ENCODE measurements around the gene EPHA2. TPM values are rescaled to one million over a fixed set of nuclear protein-coding genes. Genes with fewer than 3 reads are reported as not detected.

The EPHA2 gene
- polyA plus RNA-seq, 1 of the 3 experiments (the other 2 are of a cell fraction) = 126 TPM

GRCh38 chr1:16183179-16183578, 27.3 kb upstream of the EPHA2 start:
- Histone ChIP-seq H3K9ac (no peak overlapping the region), H2AFZ (ENCODE audit: low read depth) (no peak overlapping the region), H3K79me2 (ENCODE audit: insufficient read depth) (no peaks in the 10 kb centered on the region), H3K9me3 (no peaks in the 10 kb centered on the region), H3F3A (replicated peaks; ENCODE audit: insufficient read depth) (peaks cover 5% of the 10 kb centered on the region), H3K9me2 (no peaks in the 10 kb centered on the region), H4K20me1 (ENCODE audit: insufficient read depth) (no peaks in the 10 kb centered on the region), H3K36me3 (replicated peaks in 1 of 2; ENCODE audit: control insufficient read depth in 1 of 2, insufficient read depth in 2 of 2, low read length in 1 of 2) (no peaks in the 10 kb centered on the region), H3K4me2 (no peak overlapping the region), H3K27ac (ENCODE audit: low read depth in 2 of 2, low read length in 1 of 2) (no peak overlapping the region), H3K27me3 (ENCODE audit: insufficient read depth) (no peaks in the 10 kb centered on the region), H3K4me3 (ENCODE audit: low read depth in 2 of 2, low read length in 1 of 2) (no peak overlapping the region), H3K4me1 (ENCODE audit: control insufficient read depth in 1 of 2, insufficient read depth in 2 of 2, low read depth in 1 of 2, low read length in 1 of 2) (peaks cover 3 to 15% of the 10 kb centered on the region in 2 experiments; a peak in 3 of 4 replicates)
- TF ChIP-seq CHD2 (IDR thresholded peaks at IDR 0.05; ENCODE audit: low read length, partially characterized antibody) (no peak), EZH2phosphoT487 (IDR thresholded peaks at IDR 0.05; ENCODE audit: borderline replicate concordance, low read depth) (no peak), RAD21 (IDR thresholded peaks at IDR 0.05; ENCODE audit: low read length) (no peak), MEF2A (IDR thresholded peaks at IDR 0.05; ENCODE audit: borderline replicate concordance, low read depth) (no peak), RXRA (IDR thresholded peaks at IDR 0.05; ENCODE audit: borderline replicate concordance, low read depth) (no peak), CTCF (IDR thresholded peaks at IDR 0.05) (no peak), MXI1 (IDR thresholded peaks at IDR 0.05; ENCODE audit: low read depth, low read length) (no peak), NRF1 (IDR thresholded peaks at IDR 0.05; ENCODE audit: low read depth, low read length) (no peak), TAF1 (IDR thresholded peaks at IDR 0.05; ENCODE audit: borderline replicate concordance, low read depth, low read length) (no peak), FOXJ3 (CRISPR knock-in tag; IDR thresholded peaks at IDR 0.05) (no peak), USF1 (IDR thresholded peaks at IDR 0.05; ENCODE audit: borderline replicate concordance, low read depth) (no peak)
- WGBS (ENCODE audit: low lambda C conversion rate) = 86% methylated on average over 13 of the region's 13 CpGs
- no peak for DNase-seq
- ChIA-PET POLR2A (no interaction called here), CTCF (interaction anchor here (15.3 kb wide), 1 partner anchor 105 kb away, joined by 513 read pairs; the partner anchor contains the start of gene FAM131C)

- Histone ChIP-seq H4K20me1 (ENCODE audit: insufficient read depth) (no peaks in the 10 kb centered on the region), H3K27me3 (ENCODE audit: insufficient read depth) (no peaks in the 10 kb centered on the region), H3K4me2 (peak overlapping the region; percentile 58; the same call in 1 of the 2 replicates), H2AFZ (ENCODE audit: low read depth) (no peak overlapping the region; the same call in 1 of the 2 replicates), H3K4me1 (ENCODE audit: control insufficient read depth in 1 of 2, insufficient read depth in 2 of 2, low read depth in 1 of 2, low read length in 1 of 2) (peaks cover 0 to 15% of the 10 kb centered on the region in 2 experiments; a peak in 3 of 4 replicates), H3K36me3 (replicated peaks in 1 of 2; ENCODE audit: control insufficient read depth in 1 of 2, insufficient read depth in 2 of 2, low read length in 1 of 2) (no peaks in the 10 kb centered on the region), H3K9me3 (no peaks in the 10 kb centered on the region), H3K9me2 (no peaks in the 10 kb centered on the region), H3K27ac (ENCODE audit: low read depth in 2 of 2, low read length in 1 of 2) (peak overlapping the region; percentile 72 to 84), H3K79me2 (ENCODE audit: insufficient read depth) (no peaks in the 10 kb centered on the region), H3F3A (replicated peaks; ENCODE audit: insufficient read depth) (peaks cover 8% of the 10 kb centered on the region), H3K4me3 (ENCODE audit: low read depth in 2 of 2, low read length in 1 of 2) (no peak overlapping the region), H3K9ac (peak overlapping the region; percentile 72)
- no peak for DNase-seq
- ChIA-PET POLR2A (no interaction called here), CTCF (interaction anchor here (15.3 kb wide), 1 partner anchor 104 kb away, joined by 513 read pairs; the partner anchor contains the start of gene FAM131C)
- 39% methylated on average over 16 of the region's 18 CpGs for WGBS (ENCODE audit: low lambda C conversion rate)
- TF ChIP-seq GATA2 (CRISPR knock-in tag; IDR thresholded peaks at IDR 0.05) (no peak), RCOR1 (IDR thresholded peaks at IDR 0.05; ENCODE audit: low read length) (no peak), EP300 (IDR thresholded peaks at IDR 0.05; ENCODE audit: borderline replicate concordance in 1 of 2, low read depth in 1 of 2, low read length in 1 of 2) (peak in 1 of 2 experiments; percentile 82; a peak in 2 of 4 replicates), EZH2phosphoT487 (IDR thresholded peaks at IDR 0.05; ENCODE audit: borderline replicate concordance, low read depth) (no peak), POLR2AphosphoS5 (IDR thresholded peaks at IDR 0.05; ENCODE audit: low read depth, low read length) (peak; percentile 13; the same call in 1 of the 2 replicates), NRF1 (IDR thresholded peaks at IDR 0.05; ENCODE audit: low read depth, low read length) (no peak), CTCF (IDR thresholded peaks at IDR 0.05) (no peak), TEAD4 (IDR thresholded peaks at IDR 0.05; ENCODE audit: borderline replicate concordance, insufficient read depth) (peak; percentile 52; the same call in 1 of the 2 replicates), TCF12 (IDR thresholded peaks at IDR 0.05) (peak; percentile 67), ZBTB33 (IDR thresholded peaks at IDR 0.05; ENCODE audit: borderline replicate concordance, low read depth) (no peak), GABPA (IDR thresholded peaks at IDR 0.05; ENCODE audit: low read depth) (peak; percentile 23; the same call in 1 of the 2 replicates)
Observed at GRCh38 chr1:16181887-16182719, 26.2 kb upstream of the EPHA2 start.
